Esophagus squamous epithelium (tissue), 4 donors: Measurements from ENCODE around the gene TMTC2.

ENCODE experiments used
- POLR2A ChIP-seq, 4 donors: fragments of 450-650 bp; IDR thresholded peaks; one replicate each; pipeline ENCODE4 v1.6.1; 2017; ENCODE audit warnings: antibody characterized with exemption in 4 of 4, mild to moderate bottlenecking in 4 of 4, moderate library complexity in 3 of 4
- TF ChIP-seq, protein P1 (sequence below), 6 experiments: fragments of 450-650 bp in 4 of 6; fragments of 200-600 bp in 2 of 6; sonication (generic) in 2 of 6; IDR thresholded peaks; one replicate each; pipeline ENCODE4 v1.5.1; 2016 to 2019; ENCODE audit warnings: antibody characterized with exemption in 6 of 6, mild to moderate bottlenecking in 4 of 6, moderate library complexity in 4 of 6

DNA sequence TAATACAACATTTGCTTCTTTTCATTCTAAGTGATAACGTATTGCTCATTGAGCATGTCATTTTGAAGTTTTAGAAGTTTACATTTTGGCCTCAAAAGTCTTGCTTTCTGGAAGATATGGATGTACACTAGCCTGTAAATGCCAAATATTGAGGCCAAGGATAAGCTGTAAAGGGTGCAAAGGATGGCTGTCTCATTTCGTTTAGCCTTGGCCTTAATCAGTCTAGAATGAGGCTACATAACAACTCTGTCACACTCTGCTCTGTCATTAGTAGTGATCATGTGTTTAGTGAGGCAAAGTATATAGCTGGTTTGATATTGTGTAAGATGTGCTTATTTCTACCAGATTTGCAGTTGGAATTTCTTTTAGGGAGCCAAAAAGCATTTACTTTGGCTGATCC, 344.5 kb downstream of the TMTC2 start:
- TF ChIP-seq, protein P1, sequence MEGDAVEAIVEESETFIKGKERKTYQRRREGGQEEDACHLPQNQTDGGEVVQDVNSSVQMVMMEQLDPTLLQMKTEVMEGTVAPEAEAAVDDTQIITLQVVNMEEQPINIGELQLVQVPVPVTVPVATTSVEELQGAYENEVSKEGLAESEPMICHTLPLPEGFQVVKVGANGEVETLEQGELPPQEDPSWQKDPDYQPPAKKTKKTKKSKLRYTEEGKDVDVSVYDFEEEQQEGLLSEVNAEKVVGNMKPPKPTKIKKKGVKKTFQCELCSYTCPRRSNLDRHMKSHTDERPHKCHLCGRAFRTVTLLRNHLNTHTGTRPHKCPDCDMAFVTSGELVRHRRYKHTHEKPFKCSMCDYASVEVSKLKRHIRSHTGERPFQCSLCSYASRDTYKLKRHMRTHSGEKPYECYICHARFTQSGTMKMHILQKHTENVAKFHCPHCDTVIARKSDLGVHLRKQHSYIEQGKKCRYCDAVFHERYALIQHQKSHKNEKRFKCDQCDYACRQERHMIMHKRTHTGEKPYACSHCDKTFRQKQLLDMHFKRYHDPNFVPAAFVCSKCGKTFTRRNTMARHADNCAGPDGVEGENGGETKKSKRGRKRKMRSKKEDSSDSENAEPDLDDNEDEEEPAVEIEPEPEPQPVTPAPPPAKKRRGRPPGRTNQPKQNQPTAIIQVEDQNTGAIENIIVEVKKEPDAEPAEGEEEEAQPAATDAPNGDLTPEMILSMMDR (IDR thresholded peaks at IDR 0.05), result no peak
- no peak for TF ChIP-seq POLR2A (IDR thresholded peaks at IDR 0.05)
